HepG2 (cell line): ENCODE measurements around the gene SERPINA6. TPM values are rescaled to one million over a fixed set of nuclear protein-coding genes. Genes with fewer than 3 reads are reported as not detected.

Experiments
- EP300 ChIP-seq, 3 experiments: sonication (generic) in 1 of 3; formaldehyde crosslinking in 1 of 3; IDR thresholded peaks; 2 replicates each; pipeline versions ENCODE4 v1.5.1 to v1.6.1; 2011 to 2020; ENCODE audit warnings: low read depth in 2 of 3, low read length in 2 of 3, borderline replicate concordance in 1 of 3, improper control_type of control experiment in 1 of 3, mild to moderate bottlenecking in 1 of 3, missing genetic modification reagents in 1 of 3, moderate library complexity in 1 of 3
- FOXJ3 ChIP-seq: sonication (generic); formaldehyde crosslinking; IDR thresholded peaks from 2 replicates; pipeline ENCODE4 v1.4.0; 2020; ENCODE audit warnings: missing genetic modification reagents, mild to moderate bottlenecking, borderline replicate concordance
- GATA4 ChIP-seq: sonication (generic); IDR thresholded peaks from 2 replicates; pipeline ENCODE4 v1.6.1; 2016; ENCODE audit warnings: antibody characterized with exemption, low read depth, borderline replicate concordance
- GATAD2A ChIP-seq: IDR thresholded peaks from 2 replicates; pipeline ENCODE4 v1.6.1; 2016
- GPN1 ChIP-seq: sonication (generic); formaldehyde crosslinking; IDR thresholded peaks from 2 replicates; pipeline ENCODE4 v1.5.1; 2020; ENCODE audit warnings: missing genetic modification reagents, borderline replicate concordance
- HDAC1 ChIP-seq: sonication (generic); formaldehyde crosslinking; IDR thresholded peaks from 2 replicates; pipeline ENCODE4 v1.5.1; 2020; ENCODE audit warnings: mild to moderate bottlenecking, missing genetic modification reagents
- HNRNPK ChIP-seq: fragments of 200-400 bp; formaldehyde crosslinking; IDR thresholded peaks from 2 replicates; pipeline ENCODE4 v1.6.1; 2018; ENCODE audit warnings: low read length, low read depth, moderate library complexity, mild to moderate bottlenecking; ENCODE audit not compliant: poor library complexity, severe bottlenecking
- MAFG ChIP-seq: sonication (generic); formaldehyde crosslinking; IDR thresholded peaks from 2 replicates; pipeline ENCODE4 v1.5.1; 2020; ENCODE audit warnings: mild to moderate bottlenecking, missing genetic modification reagents
- MBD4 ChIP-seq: IDR thresholded peaks from 2 replicates; pipeline ENCODE4 v1.6.1; 2012; ENCODE audit warnings: low read length, inconsistent platforms, borderline replicate concordance
- MEIS2 ChIP-seq: sonication (generic); formaldehyde crosslinking; IDR thresholded peaks from 2 replicates; pipeline ENCODE4 v1.9.0; 2021; ENCODE audit warnings: mild to moderate bottlenecking, missing genetic modification reagents
- MIXL1 ChIP-seq: IDR thresholded peaks from 2 replicates; pipeline ENCODE4 v1.6.1; 2016
- MTA3 ChIP-seq: sonication (generic); formaldehyde crosslinking; IDR thresholded peaks from 2 replicates; pipeline ENCODE4 v1.4.0; 2020; ENCODE audit warnings: missing genetic modification reagents
- NCOR1 ChIP-seq: fragments of 200-600 bp; sonication (generic); IDR thresholded peaks from 2 replicates; pipeline ENCODE4 v1.7.0; 2017; ENCODE audit warnings: antibody characterized with exemption, low read length, borderline replicate concordance
- PAXIP1 ChIP-seq: sonication (generic); formaldehyde crosslinking; conservative IDR thresholded peaks from 2 replicates; pipeline ENCODE4 v1.4.0; 2020; ENCODE audit warnings: mild to moderate bottlenecking, missing genetic modification reagents, moderate library complexity
- PPARG ChIP-seq: conservative IDR thresholded peaks from 2 replicates; pipeline ENCODE4 v1.6.1; 2016; ENCODE audit warnings: missing biosample characterization, missing genetic modification reagents
- PRDM10 ChIP-seq: sonication (generic); formaldehyde crosslinking; IDR thresholded peaks from 2 replicates; pipeline ENCODE4 v1.4.0; 2020; ENCODE audit warnings: low read depth, missing genetic modification reagents
- REL ChIP-seq: sonication (generic); formaldehyde crosslinking; conservative IDR thresholded peaks from 2 replicates; pipeline ENCODE4 v1.8.0; 2022; ENCODE audit warnings: mild to moderate bottlenecking, missing genetic modification reagents, moderate library complexity
- ZBTB7B ChIP-seq: sonication (generic); formaldehyde crosslinking; IDR thresholded peaks from 2 replicates; pipeline ENCODE4 v1.4.0; 2020; ENCODE audit warnings: missing genetic modification reagents
- ZEB1 ChIP-seq: IDR thresholded peaks from 2 replicates; pipeline ENCODE4 v1.6.1; 2012; ENCODE audit warnings: mild to moderate bottlenecking, low read depth, inconsistent platforms; ENCODE audit not compliant: insufficient replicate concordance
- ZFY ChIP-seq: sonication (generic); formaldehyde crosslinking; IDR thresholded peaks from 2 replicates; pipeline ENCODE4 v1.4.0; 2020; ENCODE audit warnings: missing genetic modification reagents
- ZNF430 ChIP-seq: sonication (generic); formaldehyde crosslinking; IDR thresholded peaks from 2 replicates; pipeline ENCODE4 v1.9.0; 2021; ENCODE audit warnings: mild to moderate bottlenecking, missing genetic modification reagents
- ZNF605 ChIP-seq: sonication (generic); formaldehyde crosslinking; IDR thresholded peaks from 2 replicates; pipeline ENCODE4 v1.8.0; 2022; ENCODE audit warnings: mild to moderate bottlenecking, missing genetic modification reagents
- ZSCAN25 ChIP-seq: sonication (generic); formaldehyde crosslinking; IDR thresholded peaks from 2 replicates; pipeline ENCODE4 v1.8.0; 2022; ENCODE audit warnings: mild to moderate bottlenecking, missing genetic modification reagents
- polyA plus RNA-seq, 8 experiments: library from polyadenylated mRNA; depleted of rRNA in 3 of 8; stranded (reverse) in 7 of 8; unstranded in 1 of 8; fragments of >200 nt; fragmentation: Illumina TruSeq in 4 of 8; extraction: Trizol in 4 of 8; gene quantifications; 2 replicates each; pipeline versions ENCODE4 v1.2.1 to v1.2.3, GENCODE V29; 2011 to 2016; ENCODE audit warnings: low read depth in 4 of 8, missing spikeins in 1 of 8, mixed read lengths in 1 of 8; ENCODE audit not compliant: insufficient read depth in 1 of 8
- total RNA-seq, 5 experiments: library from RNA; depleted of rRNA; stranded (reverse); fragments of >200 nt; fragmentation: Illumina TruSeq; extraction: Trizol; gene quantifications; 2 replicates each; pipeline ENCODE4 v1.2.3, GENCODE V29; 2016; ENCODE audit warnings: low read depth in 1 of 5

Gene SERPINA6
- total and polyA plus RNA-seq, 2 of the 13 experiments (the other 11 are each of a cell fraction or from before 2014, with no cell fraction given): 260 to 333 TPM

GRCh38 chr14:94360945-94361565 is 37.9 kb upstream of the SERPINA6 start (continued):
- peak; percentile 32; the same call in 1 of the 2 replicates for TF ChIP-seq NCOR1
- 0 out of 2 replicates have a peak, but pooled peaks have one; percentile 24 for TF ChIP-seq ZSCAN25 (CRISPR knock-in tag)
- TF ChIP-seq ZNF430 (CRISPR knock-in tag): no peak
- TF ChIP-seq MAFG (CRISPR knock-in tag): no peak
- TF ChIP-seq PPARG (CRISPR knock-in tag): peak; percentile 70; the same call in 1 of the 2 replicates
- no peak for TF ChIP-seq REL (CRISPR knock-in tag)
- TF ChIP-seq PRDM10: peak; percentile 69
- TF ChIP-seq ZEB1: peak; percentile 68
- TF ChIP-seq HNRNPK: no peak
- no peak for TF ChIP-seq ZNF605 (CRISPR knock-in tag)
- TF ChIP-seq ZFY (CRISPR knock-in tag): no peak
- peak in 1 of 2 experiments; percentile 88; a peak in 2 of 4 replicates for TF ChIP-seq EP300 (IDR thresholded peaks at IDR 0.05; ENCODE audit: low read depth in 2 of 2, low read length in 2 of 2)
- no peak; the same call in 1 of the 2 replicates for TF ChIP-seq EP300 (CRISPR knock-in tag; IDR thresholded peaks at IDR 0.05; ENCODE audit: borderline replicate concordance)
- TF ChIP-seq MEIS2: peak; percentile 17; the same call in 1 of the 2 replicates
- peak; percentile 41; the same call in 1 of the 2 replicates for TF ChIP-seq HDAC1 (CRISPR knock-in tag)
- TF ChIP-seq GPN1 (CRISPR knock-in tag): no peak
- TF ChIP-seq GATA4: peak; percentile 71; the same call in 1 of the 2 replicates
- TF ChIP-seq GATAD2A (CRISPR knock-in tag): peak; percentile 40; the same call in 1 of the 2 replicates
- no peak for TF ChIP-seq MTA3 (CRISPR knock-in tag)
- TF ChIP-seq MIXL1 (CRISPR knock-in tag): peak; percentile 94
- TF ChIP-seq MBD4: no peak
- peak; percentile 89 for TF ChIP-seq PAXIP1 (CRISPR knock-in tag)
- peak; percentile 70; the same call in 1 of the 2 replicates for TF ChIP-seq ZBTB7B (CRISPR knock-in tag)
- TF ChIP-seq FOXJ3 (CRISPR knock-in tag): peak; percentile 64; the same call in 1 of the 2 replicates
